Stimulated activated CD4-positive, alpha-beta T cell treated with anti-CD3 and anti-CD28 coated beads, TNF-alpha, amount 100 ng/mL, for 1 hour (primary cell): ENCODE data around the gene CHMP5.

Experiments
- DNase-seq, 3 donors: peaks; one replicate each; pipeline ENCODE4 v3.0.0-alpha.2; 2020; ENCODE audit warnings: low read depth in 3 of 3, low spot score in 1 of 3

CHMP5 gene

DNA sequence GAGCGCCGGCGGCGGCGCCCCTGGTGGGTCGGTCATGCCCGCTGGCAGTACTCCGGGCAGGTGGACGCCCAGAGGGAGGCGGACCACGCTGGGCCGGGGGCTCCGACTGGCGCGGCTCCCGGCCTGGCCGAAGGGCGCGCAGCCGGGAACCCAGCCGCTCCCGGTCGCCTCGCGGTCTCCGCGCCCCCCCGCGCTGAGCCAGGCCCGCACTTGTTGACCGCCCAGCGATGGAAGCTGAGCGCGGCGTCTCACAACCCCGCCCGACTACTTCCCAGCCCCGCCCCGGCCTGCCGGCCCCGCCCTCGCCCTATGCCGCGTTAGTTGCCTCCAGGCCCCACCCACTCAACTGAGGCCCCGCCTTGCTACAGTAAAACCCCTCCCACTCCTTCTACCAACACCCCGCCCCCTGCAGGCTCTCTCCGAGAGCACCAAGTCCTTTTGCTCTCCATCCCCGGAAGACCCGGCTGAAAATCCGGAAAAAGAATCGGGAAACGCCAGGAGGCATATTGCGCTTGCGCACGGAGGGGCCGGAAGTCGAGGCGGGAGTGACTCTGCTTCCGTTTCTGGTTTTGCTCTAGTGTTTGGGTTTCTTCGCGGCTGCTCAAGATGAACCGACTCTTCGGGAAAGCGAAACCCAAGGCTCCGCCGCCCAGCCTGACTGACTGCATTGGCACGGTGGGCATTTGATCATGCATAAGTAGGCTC is at the start of gene CHMP5, which contains the start of gene BAG1:
Gene CHMP5 (plus strand): TSS at position 577 of the 705 bp plus-strand sequence. CDS start 30 bp downstream, at position 607.
Gene BAG1 (minus strand): TSS at position 236 of the 705 bp plus-strand sequence.
- peak; percentile 99 to 100 (median 100) for DNase-seq

GRCh38 chr9:33220681-33221567 is 43.9 kb upstream of the CHMP5 start:
- no peak for DNase-seq

GRCh38 chr9:33221568-33221884 is 43.3 kb upstream of the CHMP5 start:
- DNase-seq = no peak

DNA sequence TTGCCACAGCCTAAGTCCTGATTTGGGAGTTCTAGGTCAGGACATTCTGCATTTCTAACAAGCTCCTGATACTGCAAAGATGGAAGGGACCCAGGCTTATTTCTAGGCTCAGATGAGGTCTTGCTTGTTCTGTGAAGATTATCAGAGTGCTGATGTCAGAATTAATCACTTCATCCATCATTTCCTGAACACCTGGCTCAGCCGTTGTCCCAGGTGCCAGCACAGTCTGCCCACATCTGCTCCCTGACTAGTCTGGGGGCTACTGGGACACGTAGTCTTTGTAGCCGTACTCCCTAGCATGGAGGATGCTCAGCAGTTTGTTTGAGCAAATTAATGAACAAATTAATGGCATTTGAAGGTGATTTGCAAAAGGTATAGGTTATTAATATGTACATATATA is 42.8 kb upstream of the CHMP5 start:
- DNase-seq = no peak

- no peak for DNase-seq
Observed at GRCh38 chr9:33223696-33224095, 41.2 kb upstream of the CHMP5 start.

DNA sequence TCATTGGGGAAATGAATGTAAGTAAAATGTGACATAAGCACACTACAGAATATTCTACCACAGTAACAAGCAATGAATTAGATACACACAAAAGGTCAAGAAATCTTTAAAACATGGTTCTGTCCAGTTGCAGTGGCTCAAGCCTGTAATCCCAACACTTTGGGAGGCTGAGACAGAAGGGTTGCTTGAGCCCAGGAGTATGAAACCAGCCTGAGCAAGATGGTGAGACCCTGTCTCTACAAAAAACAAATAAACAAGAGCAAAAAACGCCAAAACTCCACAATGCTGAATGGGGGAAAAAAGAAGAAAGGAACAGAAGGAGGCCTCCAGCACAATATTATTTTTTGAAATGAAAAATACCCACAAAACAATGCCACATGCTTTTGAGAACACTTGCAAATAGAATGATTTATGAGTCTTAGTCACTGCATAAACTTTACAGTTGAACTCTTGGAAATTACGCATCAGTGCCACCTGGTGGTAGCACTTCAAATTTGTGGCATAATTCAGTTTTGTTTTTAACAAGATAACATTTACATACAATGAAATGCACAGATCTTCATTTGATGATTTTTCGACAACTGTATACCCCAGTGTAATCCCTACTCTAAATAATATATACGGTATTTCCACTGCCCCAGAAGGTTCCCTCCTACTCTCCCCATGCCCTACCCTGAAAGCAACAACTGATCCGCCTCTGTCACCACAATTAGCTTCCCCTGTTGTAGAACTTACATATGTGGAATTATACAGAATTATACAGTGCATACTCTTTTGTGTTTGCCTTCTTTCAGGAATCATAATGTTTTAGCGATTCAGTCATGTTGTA is 39.3 kb upstream of the CHMP5 start:
- DNase-seq = peak; percentile 27 to 41 (median 41)

DNA sequence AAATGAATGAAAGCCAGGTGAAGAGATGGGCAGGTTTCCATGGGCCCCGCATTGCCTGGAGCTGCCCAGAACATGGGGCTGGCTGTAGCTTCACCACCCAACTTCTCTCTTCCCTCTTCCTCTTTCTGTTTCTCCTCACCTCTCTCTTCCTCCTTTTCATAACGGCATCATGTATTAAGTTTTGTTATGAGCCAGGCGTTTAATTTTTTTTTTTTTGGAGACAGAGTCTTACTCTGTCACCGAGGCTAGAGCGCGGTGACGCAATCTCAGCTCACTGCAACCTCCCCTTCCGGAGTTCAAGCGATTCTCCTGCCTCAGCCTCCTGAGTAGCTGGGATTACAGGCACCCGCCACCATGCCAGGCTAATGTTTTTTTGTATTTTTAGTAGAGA is 37.8 kb upstream of the CHMP5 start:
- DNase-seq = no peak

DNA sequence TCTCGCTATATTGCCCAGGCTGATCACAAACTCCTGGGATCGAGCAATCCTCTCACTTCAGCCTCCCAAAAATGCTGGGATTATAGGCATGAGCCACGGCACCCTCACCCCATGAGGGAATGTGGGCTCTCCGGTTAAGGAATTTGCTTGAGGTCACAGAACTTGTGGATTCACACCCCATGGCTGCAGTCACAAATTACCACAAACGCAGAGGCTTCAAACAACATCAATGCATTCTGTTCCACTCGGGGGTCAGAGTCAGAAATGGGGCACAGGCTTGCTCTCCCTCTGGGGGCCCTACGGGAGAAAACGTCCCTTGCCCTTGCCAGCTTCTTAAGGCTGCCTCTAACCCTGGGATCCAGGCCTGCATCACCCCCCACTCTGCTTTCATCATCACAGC is 37.1 kb upstream of the CHMP5 start:
- DNase-seq = no peak

DNA sequence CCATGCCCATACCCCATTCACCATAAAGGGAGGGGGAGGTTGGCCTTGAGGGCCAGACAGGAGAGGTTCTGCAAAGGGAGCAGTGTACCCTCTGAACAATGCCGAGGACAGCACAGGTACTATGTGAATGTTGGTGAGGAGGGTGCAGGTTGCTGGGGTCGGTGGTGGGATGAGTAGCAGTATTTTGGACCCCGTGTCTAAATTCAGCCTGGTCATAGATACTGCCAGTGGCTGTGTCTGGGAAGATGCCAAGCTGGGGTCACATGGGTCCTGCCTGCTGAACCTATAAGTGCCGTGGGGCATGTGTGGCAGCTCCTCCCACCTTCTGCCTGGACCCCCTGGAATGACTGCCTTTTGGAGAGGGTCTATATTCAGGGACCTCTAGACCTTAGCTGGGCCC is 36.2 kb upstream of the CHMP5 start:
- DNase-seq = no peak

GRCh38 chr9:33229359-33230114 is 35.3 kb upstream of the CHMP5 start:
- DNase-seq = no peak

GRCh38 chr9:33230756-33231622 is 33.9 kb upstream of the CHMP5 start:
- DNase-seq = no peak

DNA sequence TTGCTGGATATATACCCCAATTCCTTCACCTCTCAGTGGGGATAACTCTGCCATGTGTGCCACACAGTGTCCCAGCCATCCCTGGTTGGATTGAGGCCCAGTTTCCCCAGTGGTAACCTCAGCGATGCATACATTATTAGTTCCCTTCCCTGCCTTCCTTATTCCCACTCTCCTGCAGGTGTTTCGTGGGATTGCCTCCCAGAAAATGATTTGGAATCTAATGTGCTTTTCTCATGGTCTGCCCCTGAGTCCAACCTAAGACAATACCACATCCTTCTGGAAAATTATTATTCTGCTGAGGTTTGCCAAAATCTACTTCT is 33.3 kb upstream of the CHMP5 start:
- no peak for DNase-seq

DNA sequence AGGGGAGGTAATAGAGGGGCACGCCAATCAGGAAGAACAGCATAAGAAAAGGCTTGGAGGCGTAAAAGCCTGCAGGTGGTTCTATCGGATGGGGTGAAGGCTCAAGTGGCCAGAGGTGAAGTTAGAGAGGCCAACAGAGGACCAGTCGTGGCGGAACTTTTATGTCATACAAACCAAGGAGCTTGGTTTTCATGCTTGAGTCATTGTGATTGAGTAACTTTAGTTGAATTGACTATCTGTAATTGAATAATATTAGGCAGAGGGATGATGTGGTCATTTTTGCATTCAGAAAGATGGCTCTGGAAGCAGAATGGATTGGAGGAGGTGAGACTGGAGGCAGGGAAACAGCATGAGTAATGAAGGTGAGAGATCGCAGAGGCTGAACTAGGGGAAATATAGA is 32.0 kb upstream of the CHMP5 start:
- no peak for DNase-seq

GRCh38 chr9:33233626-33234342 is 31.1 kb upstream of the CHMP5 start:
- DNase-seq = no peak

DNA sequence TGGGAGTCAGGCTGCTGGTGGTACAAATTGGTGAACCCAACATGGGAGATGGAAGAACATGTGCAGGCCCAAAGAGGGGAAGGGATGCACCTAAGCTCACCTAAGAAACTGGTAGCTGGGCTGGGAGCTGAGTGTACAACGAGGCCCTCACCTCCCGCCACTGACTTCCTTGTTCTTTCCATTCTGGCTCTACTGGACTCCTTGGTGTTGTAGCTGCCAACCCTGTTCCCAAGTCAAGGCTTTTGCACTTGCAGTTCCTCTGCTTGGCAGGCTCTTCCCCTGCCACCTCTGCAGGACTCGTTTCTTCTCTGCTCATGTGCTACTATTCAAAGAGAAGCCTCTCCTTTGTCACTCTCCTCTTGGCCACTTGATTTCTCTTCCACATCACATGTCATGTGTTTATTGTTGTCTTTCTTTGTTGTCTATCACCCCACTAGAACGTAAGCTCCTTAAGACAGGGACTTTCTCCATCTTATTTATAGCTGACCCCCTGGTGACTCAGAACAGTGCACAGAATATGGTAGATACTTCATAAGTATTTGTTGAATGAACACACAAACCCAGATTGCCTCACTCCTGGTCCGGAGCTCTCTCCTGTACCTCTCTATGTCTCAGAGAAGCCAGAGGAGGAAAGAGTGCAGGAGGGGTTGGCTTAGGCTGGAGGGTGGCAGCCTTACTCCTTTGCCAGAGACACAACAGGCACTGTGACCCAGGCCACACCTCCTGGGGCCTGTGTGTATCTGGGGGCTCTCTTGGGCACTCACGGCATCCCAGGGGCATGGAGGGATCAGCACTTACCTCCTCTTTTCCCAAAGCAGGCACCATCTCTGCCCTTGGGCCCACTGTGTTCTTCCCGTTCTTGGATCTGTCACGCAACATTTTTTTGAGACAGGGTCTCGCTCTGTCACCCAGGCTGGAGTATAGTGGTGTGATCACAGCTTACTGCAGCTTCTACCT is 30.1 kb upstream of the CHMP5 start:
- no peak for DNase-seq

DNA sequence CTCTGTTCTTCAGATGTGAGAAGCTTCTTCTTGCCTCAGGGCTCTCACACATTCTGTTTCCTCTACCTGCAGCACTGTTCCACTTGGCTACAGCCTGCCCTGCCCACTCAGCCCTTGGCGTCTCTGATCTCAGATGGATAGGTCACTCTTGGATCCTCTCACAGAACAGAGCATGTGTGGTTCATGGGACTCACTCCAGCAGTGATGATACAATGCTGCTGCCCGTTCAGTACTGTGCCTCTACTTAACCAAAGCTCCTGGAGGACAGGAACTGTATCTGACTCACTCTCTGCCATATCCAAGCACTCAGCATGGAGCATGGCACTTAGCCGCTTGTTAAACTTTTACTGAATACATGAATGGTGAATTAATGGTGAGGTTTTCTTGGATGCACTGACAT is 28.3 kb upstream of the CHMP5 start:
- DNase-seq = no peak

DNA sequence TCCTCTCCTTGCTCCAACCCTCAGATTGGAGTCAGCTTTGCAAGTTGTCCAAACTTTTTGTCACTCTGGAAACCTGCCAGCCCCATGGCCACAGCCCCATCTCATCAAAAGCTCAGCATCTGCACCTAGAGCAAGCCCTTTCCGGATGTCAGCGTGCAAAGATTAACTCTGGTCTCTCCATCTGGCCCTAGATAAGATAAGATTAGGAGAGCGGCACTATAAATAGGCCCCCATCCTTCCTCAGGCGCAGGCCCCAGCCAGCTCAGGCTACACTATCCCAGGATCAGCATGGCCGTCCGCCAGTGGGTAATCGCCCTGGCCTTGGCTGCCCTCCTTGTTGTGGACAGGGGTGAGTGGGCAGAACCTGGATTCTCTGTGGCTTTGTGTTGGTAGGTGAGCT is 24.9 kb upstream of the CHMP5 start, which contains the start of gene SPINK4:
Gene SPINK4 (plus strand): TSS at position 247 of the 400 bp plus-strand sequence. CDS start 42 bp downstream, at position 289.
- DNase-seq = no peak

DNA sequence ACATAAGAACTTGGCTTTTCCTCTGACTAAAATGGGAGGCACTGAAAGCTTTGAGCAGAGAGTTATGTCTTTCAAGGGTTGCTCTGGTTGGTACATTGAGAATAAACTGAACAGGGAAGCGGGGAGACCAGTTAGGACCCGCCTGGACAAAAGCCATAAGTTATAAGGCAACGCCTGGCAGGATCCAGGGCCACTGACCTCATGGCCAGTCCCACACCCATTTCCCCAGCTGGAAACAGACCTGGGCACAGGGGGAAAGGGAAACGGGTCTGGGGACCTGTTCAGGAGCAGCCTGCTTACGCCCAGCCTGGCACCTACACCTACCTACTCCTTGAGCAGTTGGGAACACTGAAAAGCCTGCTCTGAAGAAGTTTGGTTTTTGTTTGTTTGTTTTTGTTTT is 23.6 kb upstream of the CHMP5 start:
- DNase-seq = no peak
